Measurements from ENCODE around the gene C3orf20. TPM values are rescaled to one million over a fixed set of nuclear protein-coding genes. Genes with fewer than 3 reads are reported as not detected.
A peak's percentile ranks its signal among the peaks of the same experiment; 100 is the strongest.

C3orf20 gene
- total RNA-seq, 1 donor, result not detected

DNA sequence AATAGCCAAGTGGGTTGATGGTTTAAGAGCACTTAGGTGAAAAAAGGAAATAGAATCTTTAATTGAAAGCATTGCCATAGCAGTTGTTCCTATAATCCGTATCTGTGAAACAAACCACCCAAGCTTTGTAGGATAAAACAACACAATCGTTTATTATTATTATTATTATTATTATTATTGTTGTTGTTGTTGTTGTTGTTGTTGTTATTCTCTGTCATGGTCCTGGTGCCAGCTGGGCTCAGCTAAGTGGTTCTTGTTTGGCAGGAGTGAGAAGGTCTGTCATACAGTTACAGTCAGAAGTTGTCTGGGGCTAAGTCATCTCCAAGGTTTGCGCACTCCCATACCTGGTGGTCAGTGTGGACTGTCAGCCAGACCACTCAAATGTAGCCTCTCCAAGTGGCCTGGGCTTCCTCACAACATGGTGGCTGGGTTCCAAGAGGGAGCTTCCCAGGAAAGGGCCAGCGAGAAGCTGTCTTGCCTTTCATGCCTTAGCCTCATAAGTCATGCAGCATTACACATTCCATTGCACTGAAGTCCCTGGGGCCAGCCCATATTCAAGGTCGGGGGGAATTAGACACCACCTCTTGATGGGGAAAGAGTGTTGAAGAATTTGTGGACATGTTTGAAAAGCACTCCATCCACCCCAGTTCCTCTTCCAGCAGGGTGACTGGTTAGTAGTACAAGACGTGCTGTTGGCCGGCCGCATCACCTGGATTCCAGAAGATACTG lies 89.6 kb downstream of the C3orf20 start:
- H3K4me3 ChIP-seq (ENCODE audit: low read depth, low read length), result no peak overlapping the region
- TF ChIP-seq, protein P1, sequence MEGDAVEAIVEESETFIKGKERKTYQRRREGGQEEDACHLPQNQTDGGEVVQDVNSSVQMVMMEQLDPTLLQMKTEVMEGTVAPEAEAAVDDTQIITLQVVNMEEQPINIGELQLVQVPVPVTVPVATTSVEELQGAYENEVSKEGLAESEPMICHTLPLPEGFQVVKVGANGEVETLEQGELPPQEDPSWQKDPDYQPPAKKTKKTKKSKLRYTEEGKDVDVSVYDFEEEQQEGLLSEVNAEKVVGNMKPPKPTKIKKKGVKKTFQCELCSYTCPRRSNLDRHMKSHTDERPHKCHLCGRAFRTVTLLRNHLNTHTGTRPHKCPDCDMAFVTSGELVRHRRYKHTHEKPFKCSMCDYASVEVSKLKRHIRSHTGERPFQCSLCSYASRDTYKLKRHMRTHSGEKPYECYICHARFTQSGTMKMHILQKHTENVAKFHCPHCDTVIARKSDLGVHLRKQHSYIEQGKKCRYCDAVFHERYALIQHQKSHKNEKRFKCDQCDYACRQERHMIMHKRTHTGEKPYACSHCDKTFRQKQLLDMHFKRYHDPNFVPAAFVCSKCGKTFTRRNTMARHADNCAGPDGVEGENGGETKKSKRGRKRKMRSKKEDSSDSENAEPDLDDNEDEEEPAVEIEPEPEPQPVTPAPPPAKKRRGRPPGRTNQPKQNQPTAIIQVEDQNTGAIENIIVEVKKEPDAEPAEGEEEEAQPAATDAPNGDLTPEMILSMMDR (IDR thresholded peaks at IDR 0.05; ENCODE audit: insufficient read depth, low read length), result no peak
- DNase-seq (ENCODE audit: low read depth), result peak; percentile 12

GRCh38 chr3:14765060-14765400 lies 90.1 kb downstream of the C3orf20 start:
- no peak for DNase-seq (ENCODE audit: low read depth)
- TF ChIP-seq, protein P1 (IDR thresholded peaks at IDR 0.05; ENCODE audit: insufficient read depth, low read length), result no peak

DNA sequence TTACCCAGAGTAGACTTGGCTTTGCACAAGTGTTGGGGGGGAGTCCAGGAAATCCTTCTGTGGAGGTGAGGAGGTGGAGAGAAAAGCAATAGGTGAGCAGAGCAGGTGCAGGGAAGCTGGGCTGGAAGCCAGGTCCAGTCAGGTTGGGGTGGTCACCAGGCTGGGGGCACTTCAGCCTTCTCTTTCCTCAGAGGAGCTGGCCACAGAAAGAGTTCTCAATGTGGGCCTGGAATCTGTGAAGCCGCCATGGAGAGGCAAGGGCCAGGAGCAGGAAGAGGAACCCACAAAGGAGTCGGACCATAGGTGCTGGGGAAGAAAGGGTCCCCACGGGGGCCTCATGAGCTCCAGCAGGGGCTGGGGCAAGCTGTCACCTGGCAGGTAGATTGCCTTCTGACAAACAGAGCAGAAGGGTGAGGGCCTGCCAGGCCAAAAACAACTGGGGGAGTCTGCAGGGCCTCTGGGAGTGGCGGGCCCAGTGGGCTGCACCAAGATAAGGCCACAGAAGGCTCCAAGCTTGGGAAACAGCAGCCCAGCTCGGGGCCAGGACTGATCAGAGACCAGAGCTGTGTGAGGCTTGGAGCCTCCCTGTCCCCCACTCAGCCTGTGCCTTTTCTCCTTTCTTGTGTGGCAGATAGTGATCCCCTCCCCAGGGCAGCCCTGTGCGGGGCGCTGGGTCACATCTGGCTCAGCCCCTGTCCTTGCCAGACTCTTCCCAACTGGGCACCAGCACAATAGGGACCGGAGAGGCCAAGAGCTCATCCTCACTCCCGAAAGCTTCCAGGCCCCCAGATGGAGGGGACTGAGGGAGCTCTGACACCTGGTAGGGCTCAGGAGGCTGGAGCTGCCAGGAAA lies 90.9 kb downstream of the C3orf20 start:
- no peak overlapping the region for H3K4me3 ChIP-seq (ENCODE audit: low read depth, low read length)
- TF ChIP-seq, protein P1 (IDR thresholded peaks at IDR 0.05; ENCODE audit: insufficient read depth, low read length), result no peak
- no peak for DNase-seq (ENCODE audit: low read depth)

More at GRCh38 chr3:14765060-14765400, 90.1 kb downstream of the C3orf20 start:
- no peak overlapping the region for H3K4me3 ChIP-seq (ENCODE audit: low read depth, low read length)

GRCh38 chr3:14766428-14767244 lies 91.7 kb downstream of the C3orf20 start:
- TF ChIP-seq, protein P1 (IDR thresholded peaks at IDR 0.05; ENCODE audit: insufficient read depth, low read length), result no peak
- DNase-seq (ENCODE audit: low read depth), result no peak
- no peak overlapping the region for H3K4me3 ChIP-seq (ENCODE audit: low read depth, low read length)

DNA sequence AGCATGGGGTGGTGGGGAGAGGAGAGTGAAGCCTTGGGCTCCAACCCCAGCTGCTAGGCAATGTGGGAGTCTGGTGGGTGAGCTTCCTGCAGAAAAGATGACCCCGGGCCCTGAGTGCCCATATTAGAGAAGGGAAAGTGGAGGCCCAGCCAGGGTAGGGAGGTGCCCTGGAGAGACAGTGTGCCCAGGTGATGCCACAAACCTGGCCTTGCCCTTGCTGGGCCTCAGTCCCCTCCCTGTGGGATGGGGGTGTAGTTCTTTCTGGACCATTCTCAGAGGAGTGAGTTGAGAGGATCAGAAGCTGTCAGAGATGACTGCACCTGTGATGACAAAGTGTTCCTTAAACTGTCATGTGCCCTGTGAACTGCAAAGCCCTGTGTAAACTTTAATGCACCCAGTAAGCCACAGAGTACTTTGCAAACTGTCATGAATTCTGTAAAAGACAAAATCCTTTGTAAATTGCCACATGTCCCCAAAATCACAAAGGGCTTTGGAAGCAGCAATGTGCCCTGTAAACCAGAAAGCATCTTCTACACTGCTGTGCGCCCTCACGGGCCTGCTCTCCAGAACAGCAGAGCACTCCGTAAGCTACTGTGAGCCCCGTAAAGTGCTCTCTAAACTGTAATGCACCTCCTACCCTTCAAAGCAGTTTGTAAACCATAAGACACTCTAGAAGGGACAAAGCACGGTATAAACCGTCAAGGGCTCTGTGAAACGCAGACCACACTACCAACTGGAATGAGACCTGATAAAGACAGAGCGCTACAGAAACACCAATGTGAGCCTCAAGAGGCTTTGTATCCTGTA lies 92.5 kb downstream of the C3orf20 start:
- TF ChIP-seq, protein P1 (IDR thresholded peaks at IDR 0.05; ENCODE audit: insufficient read depth, low read length), result no peak
- no peak overlapping the region for H3K4me3 ChIP-seq (ENCODE audit: low read depth, low read length)
- no peak for DNase-seq (ENCODE audit: low read depth)

Measured in fibroblast of the aortic adventitia (primary cell).